ENCODE results near the gene SNX6.
A peak's percentile ranks its signal among the peaks of the same experiment; 100 is the strongest.
"Not testable (repeated sequence)": the region's sequence is repeated elsewhere in the genome, so short reads cannot be mapped to it uniquely, and the experiment has no call there.

SNX6 gene

GRCh38 chr14:34629657-34630529 lies at the start of gene SNX6:
Gene SNX6 (minus strand): TSS chr14:34630148. CDS start chr14:34630116, 32 bp downstream.
- peak; percentile 92 for DNase-seq

GRCh38 chr14:34678735-34679134 lies 48.8 kb upstream of the SNX6 start:
- DNase-seq = no peak

- peak; percentile 55 for DNase-seq
Measured at GRCh38 chr14:34678306-34678705, 48.4 kb upstream of the SNX6 start.

GRCh38 chr14:34676516-34677211 lies 46.7 kb upstream of the SNX6 start:
- DNase-seq = peak; percentile 89

GRCh38 chr14:34673702-34674101 lies 43.8 kb upstream of the SNX6 start:
- DNase-seq = no peak

- DNase-seq = no peak
Measured at GRCh38 chr14:34671716-34672115, 41.8 kb upstream of the SNX6 start.

- no peak for DNase-seq
Measured at GRCh38 chr14:34668111-34668510, 38.2 kb upstream of the SNX6 start.

- no peak for DNase-seq
Measured at GRCh38 chr14:34667007-34667406, 37.1 kb upstream of the SNX6 start.

DNA sequence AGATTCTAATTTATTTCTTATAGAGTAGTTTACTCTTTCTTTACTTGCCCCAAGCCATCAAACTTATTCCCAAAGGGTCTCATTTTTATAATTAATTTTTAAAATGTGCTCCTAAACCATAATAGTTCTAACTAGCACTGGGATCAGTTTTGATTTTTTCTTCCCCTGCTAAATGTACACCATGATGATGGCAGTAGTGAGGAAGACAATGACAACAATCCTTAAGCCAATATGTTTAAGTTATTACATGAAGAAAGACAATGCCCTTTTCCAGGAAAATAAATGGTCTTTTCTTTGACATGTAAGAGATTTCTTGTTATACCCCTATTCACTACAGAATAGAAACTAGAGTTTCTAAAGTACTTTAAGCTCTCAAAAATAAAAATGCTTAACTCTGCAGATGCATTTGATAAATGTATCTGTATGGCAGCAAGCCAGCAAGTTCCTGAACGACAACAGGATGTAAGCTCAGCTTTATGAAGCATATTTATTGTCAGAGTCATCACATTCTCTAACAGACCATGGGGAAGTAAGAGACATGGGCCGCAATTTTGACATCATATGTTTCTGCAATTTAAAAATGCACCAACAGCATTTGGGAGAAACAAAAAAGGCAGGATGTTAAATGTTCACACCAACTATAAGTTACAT lies 36.0 kb upstream of the SNX6 start:
- DNase-seq = peak; percentile 60

- no peak for DNase-seq
Measured at GRCh38 chr14:34662561-34663088, 32.7 kb upstream of the SNX6 start.

- no peak for DNase-seq
Measured at GRCh38 chr14:34660796-34661195, 30.8 kb upstream of the SNX6 start.

GRCh38 chr14:34655959-34656358 lies 26.0 kb upstream of the SNX6 start:
- DNase-seq = no peak

DNA sequence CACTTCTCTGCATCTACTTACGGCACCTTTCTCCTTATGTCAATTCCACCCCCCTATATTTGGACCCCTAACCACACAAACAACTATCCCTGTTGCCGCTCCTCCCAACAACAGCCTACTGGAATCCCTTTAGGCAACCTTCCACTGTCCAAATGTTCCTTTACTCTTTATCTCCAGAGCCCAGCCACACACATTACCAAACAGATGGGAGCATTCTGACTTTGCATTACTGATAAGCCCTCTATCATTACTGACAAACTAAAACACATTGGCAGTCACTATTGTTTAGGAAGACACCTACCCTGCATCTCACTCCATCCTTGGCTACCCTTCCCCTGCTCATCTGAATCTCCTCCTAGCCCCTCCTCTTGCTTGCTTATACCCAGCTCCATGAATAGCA lies 23.1 kb upstream of the SNX6 start:
- DNase-seq = not testable (repeated sequence)

DNA sequence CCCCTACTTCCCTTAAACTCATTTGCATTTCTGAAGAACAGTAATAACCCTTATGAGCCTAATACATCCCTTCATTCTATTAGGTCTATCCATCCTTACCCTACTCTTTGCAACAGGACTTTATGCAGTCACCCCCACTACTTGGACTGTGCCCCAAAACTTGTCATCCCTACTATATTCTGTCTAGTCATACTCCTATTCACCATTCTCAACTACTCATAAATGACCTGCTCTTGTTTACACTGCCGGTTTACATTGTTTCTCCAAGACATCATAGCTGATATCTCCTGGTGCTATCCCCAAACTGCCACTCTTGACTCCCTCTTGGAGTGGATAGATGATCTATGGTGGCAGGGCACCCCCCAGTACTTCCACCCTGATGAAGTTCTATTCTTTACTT lies 22.4 kb upstream of the SNX6 start:
- DNase-seq = not testable (repeated sequence)

GRCh38 chr14:34650786-34651584 lies 21.0 kb upstream of the SNX6 start:
- DNase-seq = no peak

DNA sequence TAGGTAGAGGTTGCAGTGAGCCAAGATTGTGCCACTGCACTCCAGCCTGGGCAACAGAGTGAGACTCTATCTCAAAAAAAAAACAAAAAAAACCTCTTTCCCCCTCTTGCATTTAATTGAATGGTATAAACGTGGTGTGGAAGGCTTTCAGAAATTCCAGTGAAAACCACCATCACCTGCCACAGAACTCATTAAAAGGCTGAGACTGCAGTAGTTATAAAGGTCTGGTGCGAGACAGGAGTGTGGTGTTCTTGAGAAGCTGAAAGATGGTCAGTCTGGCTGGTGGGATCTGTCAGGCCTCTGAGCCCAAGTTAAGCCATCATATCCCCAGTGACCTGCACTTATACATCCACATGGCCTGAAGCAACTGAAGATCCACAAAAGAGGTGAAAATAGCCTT lies 20.1 kb upstream of the SNX6 start:
- not testable (repeated sequence) for DNase-seq

DNA sequence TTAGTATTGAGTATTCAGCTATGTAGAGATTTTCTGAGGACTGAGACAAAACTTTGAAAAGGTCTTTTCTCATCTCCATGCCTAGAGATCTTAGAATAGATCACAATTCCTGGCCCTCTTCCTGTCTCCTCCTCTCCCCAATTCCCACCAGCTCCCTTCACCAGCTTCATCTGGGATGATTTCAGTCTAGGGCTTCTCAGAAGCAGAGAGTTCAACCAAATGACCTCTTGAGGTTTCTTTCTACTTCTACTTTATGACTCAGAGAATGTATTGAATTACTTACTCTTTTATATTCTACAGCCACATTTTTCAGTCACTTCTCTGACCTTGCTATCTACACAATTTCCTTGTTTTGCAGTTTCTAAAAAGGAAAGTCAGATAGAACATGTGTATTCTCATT lies 19.4 kb upstream of the SNX6 start:
- DNase-seq = no peak

- DNase-seq = no peak
Measured at GRCh38 chr14:34646570-34647255, 16.8 kb upstream of the SNX6 start.

DNA sequence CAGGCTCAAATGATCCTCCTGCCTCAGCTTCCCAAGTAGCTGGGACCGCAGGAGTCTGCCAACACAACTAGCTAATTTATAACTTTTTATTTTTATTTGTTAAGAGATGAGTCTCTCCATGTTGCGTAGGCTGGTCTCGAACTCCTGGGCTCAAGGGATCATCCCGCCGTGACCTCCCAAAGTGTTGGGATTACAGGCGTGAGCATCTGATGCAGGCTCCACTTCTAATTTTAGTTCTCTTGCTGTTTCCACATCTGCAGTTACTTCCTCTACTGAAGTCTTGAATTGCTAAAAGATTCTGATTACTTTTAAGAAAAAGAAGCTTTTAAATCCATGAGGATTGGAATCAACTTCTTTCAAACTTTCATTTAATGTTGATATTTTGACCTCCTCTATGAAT lies 13.4 kb upstream of the SNX6 start:
- no peak for DNase-seq

- no peak for DNase-seq
Measured at GRCh38 chr14:34642595-34642994, 12.6 kb upstream of the SNX6 start.

DNA sequence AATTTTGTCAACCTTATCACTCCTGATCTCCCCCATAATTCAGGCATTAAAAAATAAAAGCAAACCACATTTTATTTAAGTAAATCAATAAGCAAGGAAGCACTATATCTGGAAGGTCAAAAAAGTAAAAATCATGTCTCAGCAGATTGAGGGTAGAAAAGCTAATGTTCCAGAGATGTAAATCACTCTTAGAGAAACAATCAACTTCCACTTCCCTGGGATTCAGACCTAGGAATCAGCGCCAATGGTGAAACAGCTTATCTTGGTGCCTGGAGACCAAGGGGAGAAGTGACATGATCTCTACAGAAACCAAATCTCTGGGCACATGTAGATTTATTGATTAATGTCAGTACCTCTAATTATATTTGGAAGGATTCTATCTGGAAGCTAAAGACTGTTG lies 10.9 kb upstream of the SNX6 start:
- DNase-seq = no peak

DNA sequence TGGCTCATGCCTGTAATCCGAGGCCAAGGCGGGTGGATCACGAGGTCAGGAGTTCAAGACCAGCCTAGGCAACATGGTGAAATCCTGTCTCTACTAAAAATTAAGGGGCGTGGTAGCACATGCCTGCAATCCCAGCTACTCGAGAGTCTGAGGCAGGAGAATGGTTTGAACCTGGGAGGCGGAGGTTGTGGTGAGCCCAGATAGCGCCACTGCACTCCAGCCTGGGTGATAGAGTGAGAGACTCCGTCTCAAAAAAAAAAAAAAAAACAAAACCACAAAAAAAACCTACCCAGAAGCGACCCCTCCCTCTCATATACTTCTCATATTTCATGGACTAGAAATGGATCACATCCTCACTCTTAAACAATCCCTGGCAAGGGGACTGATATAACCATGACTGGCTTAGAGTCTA lies 4.4 kb upstream of the SNX6 start:
- peak; percentile 32 for DNase-seq

Data from NCI-H69 (cell line).